HepG2 (cell line): ENCODE results near the gene LIN28A. TPM values are rescaled to one million over a fixed set of nuclear protein-coding genes. Genes with fewer than 3 reads are reported as not detected.

ENCODE experiments used
- ARID4A ChIP-seq: sonication (generic); formaldehyde crosslinking; IDR thresholded peaks from 2 replicates; pipeline ENCODE4 v1.5.0; 2020; ENCODE audit warnings: mild to moderate bottlenecking, missing genetic modification reagents, borderline replicate concordance
- ATF4 ChIP-seq, 2 experiments: fragments of 450-650 bp in 1 of 2; sonication (generic) in 1 of 2; formaldehyde crosslinking; IDR thresholded peaks; 2 replicates each; pipeline versions ENCODE4 v1.5.0 to v1.8.0; 2020 to 2022; ENCODE audit warnings: mild to moderate bottlenecking in 1 of 2, missing genetic modification reagents in 1 of 2
- EP300 ChIP-seq, 3 experiments: sonication (generic) in 1 of 3; formaldehyde crosslinking in 1 of 3; IDR thresholded peaks; 2 replicates each; pipeline versions ENCODE4 v1.5.1 to v1.6.1; 2011 to 2020; ENCODE audit warnings: low read depth in 2 of 3, low read length in 2 of 3, borderline replicate concordance in 1 of 3, improper control_type of control experiment in 1 of 3, mild to moderate bottlenecking in 1 of 3, missing genetic modification reagents in 1 of 3, moderate library complexity in 1 of 3
- ERF ChIP-seq: IDR thresholded peaks from 2 replicates; pipeline ENCODE4 v1.6.1; 2018; ENCODE audit warnings: missing biosample characterization, missing genetic modification reagents
- FOXO1 ChIP-seq: sonication (generic); formaldehyde crosslinking; IDR thresholded peaks from 2 replicates; pipeline ENCODE4 v1.4.0; 2020; ENCODE audit warnings: missing genetic modification reagents
- HNRNPK ChIP-seq: fragments of 200-400 bp; formaldehyde crosslinking; IDR thresholded peaks from 2 replicates; pipeline ENCODE4 v1.6.1; 2018; ENCODE audit warnings: low read length, low read depth, moderate library complexity, mild to moderate bottlenecking; ENCODE audit not compliant: poor library complexity, severe bottlenecking
- KDM3A ChIP-seq: IDR thresholded peaks from 2 replicates; pipeline ENCODE4 v1.6.1; 2018; ENCODE audit warnings: low read depth, missing compliant biosample characterization
- KDM4B ChIP-seq: sonication (generic); formaldehyde crosslinking; IDR thresholded peaks from 2 replicates; pipeline ENCODE4 v1.4.0; 2020; ENCODE audit warnings: missing genetic modification reagents
- KMT2A ChIP-seq: sonication (generic); formaldehyde crosslinking; IDR thresholded peaks from 2 replicates; pipeline ENCODE4 v1.4.0; 2020; ENCODE audit warnings: missing genetic modification reagents
- LRRFIP1 ChIP-seq: sonication (generic); formaldehyde crosslinking; conservative IDR thresholded peaks from 2 replicates; pipeline ENCODE4 v1.4.0; 2020; ENCODE audit warnings: missing genetic modification reagents
- NRL ChIP-seq: sonication (generic); formaldehyde crosslinking; IDR thresholded peaks from 2 replicates; pipeline ENCODE4 v1.5.0; 2020; ENCODE audit warnings: missing genetic modification reagents, mild to moderate bottlenecking, moderate library complexity, borderline replicate concordance
- PCBP1 ChIP-seq: fragments of 200-400 bp; formaldehyde crosslinking; IDR thresholded peaks from 2 replicates; pipeline ENCODE4 v1.6.1; 2017; ENCODE audit warnings: mild to moderate bottlenecking, low read depth, low read length, borderline replicate concordance
- PHF21A ChIP-seq: sonication (generic); formaldehyde crosslinking; IDR thresholded peaks from 2 replicates; pipeline ENCODE4 v1.5.0; 2020; ENCODE audit warnings: mild to moderate bottlenecking, missing genetic modification reagents
- XBP1 ChIP-seq: sonication (generic); formaldehyde crosslinking; IDR thresholded peaks from 2 replicates; pipeline ENCODE4 v1.5.0; 2020; ENCODE audit warnings: missing genetic modification reagents
- ZBTB7A ChIP-seq: sonication (generic); formaldehyde crosslinking; IDR thresholded peaks from 2 replicates; pipeline ENCODE4 v1.8.0; 2022; ENCODE audit warnings: mild to moderate bottlenecking, missing genetic modification reagents
- ZNF12 ChIP-seq: sonication (generic); formaldehyde crosslinking; IDR thresholded peaks from 2 replicates; pipeline ENCODE4 v1.5.0; 2020; ENCODE audit warnings: missing genetic modification reagents
- ZNF720 ChIP-seq: sonication (generic); formaldehyde crosslinking; IDR thresholded peaks from 2 replicates; pipeline ENCODE4 v1.4.0; 2020; ENCODE audit warnings: missing genetic modification reagents
- ZXDC ChIP-seq: sonication (generic); formaldehyde crosslinking; IDR thresholded peaks from 2 replicates; pipeline ENCODE4 v1.5.0; 2020; ENCODE audit warnings: mild to moderate bottlenecking, missing genetic modification reagents
- polyA plus RNA-seq, 8 experiments: library from polyadenylated mRNA; depleted of rRNA in 3 of 8; stranded (reverse) in 7 of 8; unstranded in 1 of 8; fragments of >200 nt; fragmentation: Illumina TruSeq in 4 of 8; extraction: Trizol in 4 of 8; gene quantifications; 2 replicates each; pipeline versions ENCODE4 v1.2.1 to v1.2.3, GENCODE V29; 2011 to 2016; ENCODE audit warnings: low read depth in 4 of 8, missing spikeins in 1 of 8, mixed read lengths in 1 of 8; ENCODE audit not compliant: insufficient read depth in 1 of 8
- total RNA-seq, 5 experiments: library from RNA; depleted of rRNA; stranded (reverse); fragments of >200 nt; fragmentation: Illumina TruSeq; extraction: Trizol; gene quantifications; 2 replicates each; pipeline ENCODE4 v1.2.3, GENCODE V29; 2016; ENCODE audit warnings: low read depth in 1 of 5

The LIN28A gene
- total and polyA plus RNA-seq, 2 of the 13 experiments (the other 11 are each of a cell fraction or from before 2014, with no cell fraction given), result not detected

GRCh38 chr1:26431979-26432695, 21.5 kb downstream of the LIN28A start, which contains the start of gene DHDDS (continued):
- TF ChIP-seq LRRFIP1 (CRISPR knock-in tag) (no peak), PHF21A (CRISPR knock-in tag) (peak; percentile 70), ZNF12 (CRISPR knock-in tag) (peak; percentile 77), ATF4 (CRISPR knock-in tag; IDR thresholded peaks at IDR 0.05) (peak in 1 of 2 experiments; percentile 83; a peak in 2 of 4 replicates), HNRNPK (peak; percentile 36), EP300 (IDR thresholded peaks at IDR 0.05; ENCODE audit: low read depth in 2 of 2, low read length in 2 of 2) (peak in 1 of 2 experiments; percentile 40; a peak in 1 of 4 replicates), EP300 (CRISPR knock-in tag; IDR thresholded peaks at IDR 0.05; ENCODE audit: borderline replicate concordance) (peak; percentile 62), ERF (CRISPR knock-in tag) (peak; percentile 98), XBP1 (CRISPR knock-in tag) (peak; percentile 94), ZBTB7A (CRISPR knock-in tag) (peak; percentile 81; the same call in 1 of the 2 replicates), KDM3A (peak; percentile 83), ZXDC (CRISPR knock-in tag) (peak; percentile 81; the same call in 1 of the 2 replicates), KMT2A (CRISPR knock-in tag) (peak; percentile 89), KDM4B (CRISPR knock-in tag) (peak; percentile 90; the same call in 1 of the 2 replicates), NRL (peak; percentile 99), ZNF720 (CRISPR knock-in tag) (no peak), PCBP1 (no peak), FOXO1 (CRISPR knock-in tag) (peak; percentile 64; the same call in 1 of the 2 replicates), ARID4A (CRISPR knock-in tag) (peak; percentile 98)
